GM12865 (cell line): Measurements from ENCODE around the gene DMRTA2.

Experiments
- DNase-seq: peaks from one replicate; pipeline ENCODE4 v3.0.0; 2010; ENCODE audit warnings: low read depth
- H3K4me3 ChIP-seq: 2 replicates; pipeline ENCODE4 v1.5.1; 2011; ENCODE audit warnings: mild to moderate bottlenecking, low read depth, low read length, control low read depth
- TF ChIP-seq, protein P1 (sequence below): IDR thresholded peaks from 2 replicates; pipeline ENCODE4 v1.5.1; 2011; ENCODE audit warnings: low read length, control low read depth, low read depth, inconsistent platforms; ENCODE audit not compliant: insufficient read depth; ENCODE audit errors: missing control alignments

Gene DMRTA2

DNA sequence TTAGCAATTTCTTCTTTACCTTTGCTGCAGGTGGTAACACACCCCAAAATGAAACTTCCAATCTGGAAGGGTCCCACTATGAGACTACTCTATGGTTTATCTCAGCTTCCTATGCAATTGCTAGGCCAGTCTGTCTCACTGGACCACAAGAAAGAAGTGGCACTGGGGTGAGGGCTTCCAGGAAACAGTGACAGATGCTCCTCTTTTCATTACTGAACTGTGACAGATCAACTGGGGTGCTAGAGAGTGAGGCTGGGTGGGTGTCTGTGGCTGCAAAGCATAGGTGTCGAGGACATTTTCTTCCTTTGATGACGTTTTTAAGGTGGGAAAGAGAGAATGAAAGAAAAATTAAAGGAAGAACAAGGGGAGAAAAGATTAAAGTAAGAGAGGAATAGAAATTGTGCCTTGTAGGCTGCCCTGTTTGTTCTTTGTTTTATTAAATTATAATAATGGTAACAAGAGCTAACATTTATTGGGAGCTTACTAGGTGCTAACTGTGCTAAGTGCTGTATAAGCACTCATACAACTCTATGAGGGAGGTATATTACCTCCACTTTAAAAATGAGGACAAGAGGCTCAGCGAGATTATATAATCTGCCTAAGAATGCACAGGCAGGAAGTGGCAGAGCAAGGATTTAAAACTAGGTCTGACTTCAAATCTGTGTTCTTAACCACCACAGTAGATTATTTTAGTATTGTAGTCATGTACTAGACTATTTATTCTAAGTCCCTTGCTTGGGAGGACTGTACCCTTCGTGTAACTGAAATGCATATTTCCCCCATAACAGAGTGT, 27.8 kb upstream of the DMRTA2 start:
- no peak overlapping the region for H3K4me3 ChIP-seq
- TF ChIP-seq, protein P1, sequence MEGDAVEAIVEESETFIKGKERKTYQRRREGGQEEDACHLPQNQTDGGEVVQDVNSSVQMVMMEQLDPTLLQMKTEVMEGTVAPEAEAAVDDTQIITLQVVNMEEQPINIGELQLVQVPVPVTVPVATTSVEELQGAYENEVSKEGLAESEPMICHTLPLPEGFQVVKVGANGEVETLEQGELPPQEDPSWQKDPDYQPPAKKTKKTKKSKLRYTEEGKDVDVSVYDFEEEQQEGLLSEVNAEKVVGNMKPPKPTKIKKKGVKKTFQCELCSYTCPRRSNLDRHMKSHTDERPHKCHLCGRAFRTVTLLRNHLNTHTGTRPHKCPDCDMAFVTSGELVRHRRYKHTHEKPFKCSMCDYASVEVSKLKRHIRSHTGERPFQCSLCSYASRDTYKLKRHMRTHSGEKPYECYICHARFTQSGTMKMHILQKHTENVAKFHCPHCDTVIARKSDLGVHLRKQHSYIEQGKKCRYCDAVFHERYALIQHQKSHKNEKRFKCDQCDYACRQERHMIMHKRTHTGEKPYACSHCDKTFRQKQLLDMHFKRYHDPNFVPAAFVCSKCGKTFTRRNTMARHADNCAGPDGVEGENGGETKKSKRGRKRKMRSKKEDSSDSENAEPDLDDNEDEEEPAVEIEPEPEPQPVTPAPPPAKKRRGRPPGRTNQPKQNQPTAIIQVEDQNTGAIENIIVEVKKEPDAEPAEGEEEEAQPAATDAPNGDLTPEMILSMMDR = no peak
- DNase-seq = no peak

DNA sequence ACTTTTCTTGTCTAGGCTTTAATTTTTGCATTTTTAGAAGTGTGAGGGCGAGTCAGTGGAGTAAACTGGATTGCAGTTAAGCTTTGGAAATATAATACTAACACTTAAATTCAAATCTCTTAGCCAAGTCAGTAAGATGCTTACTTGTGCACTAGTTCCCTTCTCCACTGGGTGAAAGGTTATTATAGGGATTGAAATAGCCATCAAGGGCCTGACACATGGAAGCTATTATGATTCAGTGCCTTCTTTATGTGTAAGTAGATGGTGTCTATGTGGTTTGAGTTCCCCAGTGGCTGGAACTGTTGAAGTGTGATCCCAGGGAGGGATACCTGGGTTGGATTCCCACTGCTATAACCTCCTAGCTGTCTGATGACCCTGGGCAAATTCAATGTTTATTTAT, 24.7 kb upstream of the DMRTA2 start:
- DNase-seq = no peak
- H3K4me3 ChIP-seq = no peak overlapping the region
- TF ChIP-seq, protein P1 = no peak

DNA sequence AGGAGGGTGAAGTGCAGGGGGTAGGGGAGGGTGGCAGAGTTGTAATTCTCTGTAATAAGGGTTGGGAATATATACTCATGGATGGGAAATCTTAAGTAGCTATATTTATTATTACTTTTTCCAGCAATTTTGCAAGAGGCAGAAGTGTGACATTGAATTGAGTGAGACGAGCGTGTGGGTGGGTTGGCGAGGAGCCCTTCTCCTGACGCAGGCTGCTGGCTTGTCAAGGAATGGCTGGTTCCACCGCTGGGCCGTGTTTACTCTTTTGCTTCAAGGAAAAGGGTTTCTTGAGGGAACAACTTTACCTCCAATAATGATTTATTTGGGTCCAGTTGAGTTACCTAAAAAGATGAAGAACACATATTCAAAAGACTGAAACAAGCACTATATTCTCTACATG, 17.9 kb upstream of the DMRTA2 start:
- DNase-seq = no peak
- TF ChIP-seq, protein P1 = no peak
- H3K4me3 ChIP-seq = no peak overlapping the region

DNA sequence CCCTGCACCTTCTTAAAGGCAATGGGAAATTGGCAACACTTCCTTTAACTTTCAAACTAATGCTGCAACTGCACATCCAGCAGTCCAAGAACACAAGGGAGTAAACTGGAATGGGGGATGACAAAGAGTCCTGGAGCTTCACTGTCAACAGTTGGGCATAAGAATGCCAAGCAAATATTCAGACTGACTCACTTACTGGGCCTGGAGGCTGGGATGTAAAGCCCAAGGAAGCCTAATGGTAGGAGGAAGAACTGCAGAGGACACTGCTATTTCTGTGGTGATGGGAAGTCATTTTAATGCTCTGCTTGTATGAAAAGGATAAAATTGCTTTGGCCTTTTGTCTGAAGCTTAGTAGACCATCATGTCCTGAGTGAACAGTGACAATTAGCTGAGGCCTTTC, 15.7 kb upstream of the DMRTA2 start:
- no peak overlapping the region for H3K4me3 ChIP-seq
- TF ChIP-seq, protein P1 = peak; percentile 5
- no peak for DNase-seq

DNA sequence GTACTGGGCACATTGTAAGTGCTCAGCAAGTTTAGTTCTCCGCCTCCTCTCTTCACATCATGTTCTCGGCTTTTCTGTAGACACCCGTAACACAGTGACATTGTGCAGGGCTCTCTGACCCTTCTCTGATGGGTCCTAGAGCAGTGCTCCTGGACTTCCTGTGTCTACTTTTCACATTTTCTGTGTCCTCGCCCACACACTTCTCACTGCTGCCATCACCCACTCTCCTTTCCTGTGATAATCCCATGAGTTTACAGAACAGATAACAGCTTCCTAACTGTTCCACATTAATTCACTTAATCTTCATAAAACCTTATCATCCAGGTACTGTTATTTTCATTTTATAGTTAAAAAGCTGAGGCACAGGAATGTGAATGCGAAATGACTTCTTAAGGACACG, 13.2 kb upstream of the DMRTA2 start:
- TF ChIP-seq, protein P1 = no peak
- H3K4me3 ChIP-seq = no peak overlapping the region
- no peak for DNase-seq

DNA sequence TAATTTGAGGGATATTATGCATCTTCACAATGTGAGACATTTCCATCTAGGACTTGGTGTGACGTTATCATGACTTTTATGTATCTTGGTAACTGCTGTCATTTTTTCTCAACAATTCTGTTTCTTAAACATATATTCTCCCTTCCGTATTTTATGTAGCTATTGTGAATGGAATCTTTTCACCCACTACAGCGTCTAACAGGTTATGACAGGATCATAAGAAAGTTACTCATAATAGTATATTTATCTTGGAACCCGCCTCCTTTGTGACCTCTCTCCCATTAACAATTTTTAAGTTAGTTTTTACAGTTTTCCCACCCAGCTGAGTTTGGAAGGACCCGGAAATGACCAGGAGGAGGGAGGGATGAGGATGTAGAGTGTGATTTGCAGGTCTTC, 6.8 kb upstream of the DMRTA2 start:
- TF ChIP-seq, protein P1 = no peak
- no peak overlapping the region for H3K4me3 ChIP-seq

More for the DNA sequence above, 6.8 kb upstream of the DMRTA2 start:
- DNase-seq = no peak
